Islet precursor cell (in vitro differentiated cells): ENCODE data around the gene NXNL1.
"Not testable (repeated sequence)": the region's sequence is repeated elsewhere in the genome, so short reads cannot be mapped to it uniquely, and the experiment has no call there.

Experiments
- DNase-seq: peaks from one replicate; pipeline ENCODE4 v3.0.0-alpha.2; 2018

NXNL1 gene, protein sequence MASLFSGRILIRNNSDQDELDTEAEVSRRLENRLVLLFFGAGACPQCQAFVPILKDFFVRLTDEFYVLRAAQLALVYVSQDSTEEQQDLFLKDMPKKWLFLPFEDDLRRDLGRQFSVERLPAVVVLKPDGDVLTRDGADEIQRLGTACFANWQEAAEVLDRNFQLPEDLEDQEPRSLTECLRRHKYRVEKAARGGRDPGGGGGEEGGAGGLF

DNA sequence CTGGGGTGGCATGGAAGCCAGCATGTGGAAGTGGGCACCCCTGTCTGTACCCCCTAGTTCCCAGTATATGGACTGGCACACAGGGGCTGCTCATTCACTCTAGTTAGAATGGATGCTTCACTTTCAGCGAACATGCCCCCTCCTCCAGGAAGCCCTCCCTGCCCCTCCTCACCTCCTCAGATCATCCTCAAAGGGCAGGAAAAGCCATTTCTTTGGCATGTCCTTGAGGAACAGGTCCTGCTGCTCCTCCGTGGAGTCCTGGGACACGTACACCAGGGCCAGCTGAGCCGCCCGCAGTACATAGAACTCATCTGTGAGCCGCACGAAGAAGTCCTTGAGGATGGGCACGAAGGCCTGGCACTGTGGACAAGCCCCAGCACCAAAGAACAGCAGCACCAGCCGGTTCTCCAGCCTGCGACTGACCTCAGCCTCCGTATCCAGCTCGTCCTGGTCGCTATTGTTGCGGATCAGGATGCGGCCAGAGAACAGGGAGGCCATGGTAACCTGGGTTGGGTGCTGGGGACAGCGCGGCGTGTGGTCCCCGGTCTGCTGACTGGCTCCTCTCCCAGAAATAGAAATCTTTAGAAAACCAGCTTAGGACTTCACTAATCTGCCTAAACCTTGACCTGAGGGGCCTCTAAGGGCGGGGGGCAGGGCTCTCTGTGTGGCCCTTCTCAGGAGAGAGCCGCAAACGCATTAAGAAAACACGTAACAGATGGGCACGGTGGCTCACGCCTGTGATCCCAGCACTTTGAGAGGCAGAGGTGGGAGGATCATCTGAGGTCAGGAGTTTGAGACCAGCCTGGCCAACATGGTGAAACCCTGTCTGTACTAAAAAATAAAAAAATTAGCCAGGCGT is at the start of gene NXNL1:
Gene NXNL1 (minus strand): TSS at position 555 of the 859 bp plus-strand sequence. CDS start 57 bp downstream, at position 498.
- DNase-seq = no peak

DNA sequence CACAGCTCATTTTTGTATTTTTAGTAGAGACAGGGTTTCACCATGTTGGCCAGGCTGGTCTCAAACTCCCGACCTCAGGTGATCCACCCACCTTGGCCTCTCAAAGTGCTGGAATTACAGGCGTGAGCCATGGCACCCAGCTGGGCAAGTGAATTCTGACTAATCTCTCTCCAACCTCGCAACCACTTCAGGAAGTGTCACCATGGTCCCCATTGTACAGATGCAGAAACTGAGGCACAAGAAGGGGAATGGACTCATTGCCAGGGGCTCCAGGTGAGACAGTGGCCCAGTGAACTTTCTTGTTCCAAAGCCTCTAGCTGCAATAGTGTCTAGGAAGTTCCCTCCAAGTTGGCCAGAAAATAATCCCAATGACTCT is 47.8 kb upstream of the NXNL1 start:
- not testable (repeated sequence) for DNase-seq

DNA sequence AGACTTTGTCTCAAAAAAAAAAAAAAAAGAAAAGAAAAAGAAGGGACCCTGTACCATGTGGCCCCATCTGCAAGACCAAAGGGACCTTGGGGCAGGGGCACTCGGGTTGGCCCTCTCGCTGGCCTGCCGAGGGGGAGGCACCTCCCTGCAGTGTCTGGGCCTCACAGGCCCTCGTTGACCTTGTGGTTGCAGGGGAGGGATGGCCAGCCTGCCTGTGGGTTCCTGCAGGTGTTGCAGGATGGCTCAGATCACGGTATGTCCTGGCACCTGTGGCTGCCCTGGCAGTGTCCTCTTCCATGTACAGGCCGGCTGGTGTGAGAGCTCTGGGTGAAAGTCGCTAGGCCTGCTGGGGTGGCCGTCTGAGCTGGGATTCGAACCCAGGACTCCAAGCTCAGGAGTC is 46.0 kb upstream of the NXNL1 start:
- no peak for DNase-seq

DNA sequence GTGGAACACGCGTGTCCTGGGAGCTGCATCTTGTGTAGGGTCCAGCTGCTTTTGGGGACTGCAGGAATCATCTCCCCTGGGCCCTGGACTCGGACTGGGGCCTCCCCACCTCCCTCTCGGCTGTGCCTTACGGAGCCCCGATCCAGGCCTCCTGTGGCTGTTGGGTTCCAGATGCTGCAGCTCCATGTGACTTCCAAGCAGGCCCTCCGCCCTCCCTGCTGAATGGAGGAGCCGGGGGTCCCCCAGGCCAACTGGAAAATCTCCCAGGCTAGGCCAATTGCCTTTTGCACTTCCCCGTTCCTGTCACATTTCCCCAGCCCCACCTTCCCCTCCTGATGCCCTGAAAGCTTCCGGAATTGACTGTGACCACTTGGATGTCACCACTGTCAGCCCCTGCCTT is 44.5 kb upstream of the NXNL1 start:
- no peak for DNase-seq

DNA sequence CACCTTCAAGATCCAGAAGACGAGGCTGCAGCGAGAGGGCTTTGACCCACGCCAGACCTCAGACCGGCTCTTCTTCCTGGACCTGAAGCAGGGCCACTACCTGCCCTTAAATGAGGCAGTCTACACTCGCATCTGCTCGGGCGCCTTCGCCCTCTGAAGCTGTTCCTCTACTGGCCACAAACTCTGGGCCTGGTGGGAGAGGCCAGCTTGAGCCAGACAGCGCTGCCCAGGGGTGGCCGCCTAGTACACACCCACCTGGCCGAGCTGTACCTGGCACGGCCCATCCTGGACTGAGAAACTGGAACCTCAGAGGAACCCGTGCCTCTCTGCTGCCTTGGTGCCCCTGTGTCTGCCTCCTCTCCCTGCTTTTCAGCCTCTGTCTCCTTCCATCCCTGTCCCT is 43.7 kb upstream of the NXNL1 start:
- DNase-seq = no peak

DNA sequence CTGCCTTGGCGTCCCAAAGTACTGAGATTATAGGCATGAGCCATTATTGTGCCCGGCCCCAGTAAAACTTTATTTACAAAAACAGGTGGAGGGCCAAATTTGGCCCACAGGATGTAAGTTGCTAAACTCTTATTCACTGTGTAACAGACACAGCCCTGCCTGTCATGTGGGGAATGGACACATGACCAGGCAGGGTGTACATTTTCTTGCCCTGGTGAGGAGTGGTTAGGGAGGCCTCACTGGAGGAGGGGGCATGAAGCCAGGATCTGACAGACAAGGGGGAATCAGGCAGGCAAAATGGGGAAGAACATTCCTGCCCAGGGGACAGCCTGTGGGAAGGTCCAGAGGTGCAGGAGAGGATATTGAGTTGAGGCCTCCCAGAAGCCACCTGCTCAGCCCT is 43.3 kb upstream of the NXNL1 start:
- DNase-seq = no peak

DNA sequence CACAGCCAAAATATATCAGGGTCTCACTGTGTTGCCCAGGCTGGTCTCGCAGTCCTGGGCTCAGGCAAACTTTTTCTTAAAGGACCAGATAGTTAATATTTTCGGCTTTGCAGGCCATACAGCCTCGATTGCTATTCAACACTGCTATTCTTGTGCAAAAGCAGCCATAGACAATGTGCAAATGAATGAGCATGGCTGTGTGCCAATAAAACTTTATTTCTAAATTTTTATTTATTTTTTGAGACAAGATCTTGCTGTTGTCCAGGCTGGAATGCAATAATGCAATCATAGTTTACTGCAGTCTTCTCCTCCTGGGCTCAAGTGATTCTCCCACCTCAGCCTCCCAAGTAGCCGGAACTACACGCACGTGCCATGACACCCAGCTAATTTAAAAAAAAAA is 42.5 kb upstream of the NXNL1 start:
- no peak for DNase-seq

DNA sequence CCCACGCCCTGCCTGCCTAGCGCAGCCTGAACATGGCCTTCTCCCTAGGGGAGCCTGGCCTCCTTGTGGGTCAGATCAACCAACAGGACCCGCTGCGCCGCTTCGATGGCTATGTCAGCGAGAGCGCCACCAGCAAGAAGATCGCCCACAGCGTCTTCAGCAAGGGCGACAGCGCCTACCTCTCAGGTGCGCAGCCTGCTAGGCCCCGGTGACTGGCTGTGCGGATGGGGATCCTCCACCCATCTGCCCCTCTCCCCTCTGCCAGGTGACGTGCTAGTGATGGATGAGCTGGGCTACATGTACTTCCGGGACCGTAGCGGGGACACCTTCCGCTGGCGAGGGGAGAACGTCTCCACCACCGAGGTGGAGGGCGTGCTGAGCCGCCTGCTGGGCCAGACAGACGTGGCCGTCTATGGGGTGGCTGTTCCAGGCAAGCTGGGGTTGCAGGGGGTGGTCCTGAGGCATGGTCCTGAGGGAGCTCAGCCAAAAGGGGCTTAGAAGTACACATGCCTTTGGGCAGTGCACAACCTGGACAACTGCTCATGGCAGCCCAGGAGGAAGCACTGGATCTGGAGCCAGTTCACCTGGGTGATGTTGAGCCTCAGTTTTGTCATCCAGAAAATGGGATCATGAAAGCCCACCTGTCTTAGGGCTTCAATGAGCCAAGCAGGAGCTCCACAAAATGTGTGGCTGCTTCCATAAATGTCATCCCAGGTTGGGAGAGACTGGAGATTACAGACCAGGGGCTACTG is 39.9 kb upstream of the NXNL1 start:
- no peak for DNase-seq

DNA sequence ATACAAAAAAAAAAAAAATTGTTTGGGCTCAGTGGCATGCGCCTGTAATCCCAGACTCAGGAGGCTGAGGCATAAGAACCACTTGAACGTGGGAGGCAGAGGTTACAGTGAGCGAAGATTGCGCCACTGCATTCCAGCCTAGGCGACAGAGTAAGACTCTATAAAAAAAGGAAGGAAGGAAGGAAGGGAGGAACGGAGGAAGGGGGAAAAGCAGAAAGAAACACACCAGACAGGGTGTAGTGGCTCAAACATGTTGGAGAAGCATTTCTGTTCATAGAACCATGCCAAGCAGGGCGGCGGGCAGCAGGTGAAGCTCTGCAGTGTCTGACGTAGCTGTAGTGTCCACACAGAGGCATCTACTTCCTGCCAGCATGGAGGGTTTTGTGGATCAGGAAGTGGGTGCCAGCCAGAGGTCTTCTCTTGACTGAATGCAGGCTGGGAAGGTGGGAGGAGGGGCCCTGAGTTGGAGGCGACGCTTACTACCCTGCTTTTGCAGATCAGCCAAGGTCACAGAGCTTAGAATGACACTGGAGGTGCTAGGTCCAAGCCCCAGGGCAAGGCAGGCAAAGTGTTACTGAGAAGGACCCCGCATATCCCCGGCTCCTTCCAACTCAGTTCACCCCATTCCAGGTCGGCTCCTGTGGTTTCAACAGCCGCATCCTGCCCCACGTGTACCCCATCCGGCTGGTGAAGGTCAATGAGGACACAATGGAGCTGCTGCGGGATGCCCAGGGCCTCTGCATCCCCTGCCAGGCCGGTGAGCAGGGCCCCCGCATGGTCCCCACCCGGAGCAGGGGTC is 39.1 kb upstream of the NXNL1 start:
- no peak for DNase-seq

DNA sequence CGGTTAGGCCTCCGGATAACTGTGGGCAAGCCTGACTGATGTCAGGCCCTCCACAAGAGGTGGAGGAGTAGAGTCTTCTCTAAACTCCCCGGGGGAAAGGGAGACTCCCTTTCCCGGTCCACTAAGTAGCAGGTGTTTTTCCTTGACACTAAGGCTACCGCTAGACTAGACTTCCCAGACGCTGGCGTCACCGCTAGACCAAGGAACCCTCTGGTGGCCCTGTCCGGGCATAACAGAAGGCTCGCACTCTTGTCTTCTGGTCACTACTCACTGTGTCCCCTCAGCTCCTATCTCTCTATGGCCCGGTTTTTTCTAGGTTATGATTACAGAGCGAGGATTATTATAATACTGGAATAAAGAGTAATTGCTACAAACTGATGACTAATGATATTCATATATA is 38.3 kb upstream of the NXNL1 start:
- DNase-seq = not testable (repeated sequence)

DNA sequence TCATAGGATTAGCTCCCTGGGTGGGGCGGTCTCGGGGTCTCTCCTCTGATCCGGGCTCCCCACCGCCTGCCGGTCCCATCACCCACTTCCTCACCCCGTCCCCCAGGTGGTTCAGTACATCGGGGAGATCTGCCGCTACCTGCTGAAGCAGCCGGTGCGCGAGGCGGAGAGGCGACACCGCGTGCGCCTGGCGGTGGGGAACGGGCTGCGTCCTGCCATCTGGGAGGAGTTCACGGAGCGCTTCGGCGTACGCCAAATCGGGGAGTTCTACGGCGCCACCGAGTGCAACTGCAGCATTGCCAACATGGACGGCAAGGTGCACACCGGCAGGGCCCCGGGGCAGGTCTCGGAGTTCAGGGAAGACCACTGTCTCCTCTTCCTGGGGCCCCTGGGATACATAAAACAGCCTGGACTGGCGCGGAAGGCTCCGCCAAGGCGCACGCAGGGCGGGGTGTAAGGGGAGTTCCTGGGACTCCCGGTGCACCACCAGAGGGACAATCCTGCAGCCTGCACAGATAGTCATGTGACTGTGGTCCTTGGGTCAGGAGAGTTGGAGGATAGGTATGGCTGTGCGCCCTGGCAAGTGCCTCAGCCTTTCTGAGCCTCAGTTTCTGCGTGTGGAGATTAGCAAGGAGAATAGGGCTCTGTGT is 36.5 kb upstream of the NXNL1 start:
- DNase-seq = no peak

DNA sequence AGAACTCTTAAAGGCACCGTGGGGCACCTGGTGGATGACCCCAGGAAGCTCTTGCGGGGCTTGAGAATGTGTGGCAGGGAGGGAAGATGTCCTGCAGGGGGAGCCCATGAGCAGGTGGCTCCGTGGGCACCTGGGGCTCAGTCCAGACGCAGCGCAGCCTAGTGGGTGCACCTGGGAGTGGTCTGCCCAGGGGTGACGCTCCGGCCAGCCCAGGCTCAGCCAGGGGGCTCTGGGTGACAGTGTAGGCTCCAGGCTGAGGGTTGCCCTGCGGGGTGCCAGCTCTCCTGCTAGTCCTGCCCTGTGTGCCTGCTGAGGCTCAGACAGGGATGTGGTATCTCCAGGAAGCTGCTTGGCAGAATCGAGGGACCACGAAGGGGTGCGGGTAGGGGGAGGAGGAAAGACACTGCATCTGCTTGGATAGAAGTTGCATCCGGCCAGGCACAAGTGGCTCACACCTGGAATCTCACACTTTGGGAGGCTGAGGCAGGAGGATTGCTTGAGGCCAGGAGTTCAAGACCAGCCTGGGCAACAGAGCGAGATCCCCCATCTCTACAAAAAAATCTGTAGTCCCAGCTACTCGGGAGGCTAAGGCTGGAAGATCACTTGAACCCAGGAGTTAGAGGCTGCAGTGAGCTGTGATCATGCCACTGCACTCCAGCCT is 35.7 kb upstream of the NXNL1 start:
- peak; percentile 87 for DNase-seq

DNA sequence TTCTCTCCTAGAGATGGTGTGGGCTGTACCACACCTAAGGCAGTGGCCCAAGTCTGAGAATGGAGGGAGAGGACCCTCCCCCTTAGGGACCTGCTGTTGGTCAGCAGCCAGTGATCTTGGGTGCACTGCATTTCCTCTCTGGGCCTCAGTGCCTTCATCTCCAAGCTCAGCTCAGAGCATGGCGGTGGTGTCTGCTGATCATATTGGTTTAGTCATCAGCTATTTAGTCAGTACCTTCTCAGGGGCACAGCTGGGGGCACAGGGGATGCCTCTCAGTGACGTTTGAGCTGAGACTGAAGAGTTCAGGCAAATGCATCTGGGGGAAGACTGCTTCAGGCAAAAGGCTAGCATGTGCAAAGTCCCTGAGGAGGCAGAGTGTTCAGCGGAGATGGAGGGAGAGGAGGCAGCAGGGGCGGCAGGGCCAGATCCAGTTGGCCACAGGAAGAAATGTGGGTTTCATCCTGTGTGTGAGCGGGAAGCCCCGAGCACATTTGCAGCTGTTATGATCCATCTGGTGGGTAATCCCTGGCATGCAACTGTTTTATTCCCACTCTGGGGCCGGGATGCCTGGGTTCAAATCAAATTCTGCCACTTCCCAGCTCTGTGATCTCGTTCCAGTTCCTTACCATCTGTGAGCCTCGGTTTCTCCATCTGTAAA is 35.0 kb upstream of the NXNL1 start:
- no peak for DNase-seq

DNA sequence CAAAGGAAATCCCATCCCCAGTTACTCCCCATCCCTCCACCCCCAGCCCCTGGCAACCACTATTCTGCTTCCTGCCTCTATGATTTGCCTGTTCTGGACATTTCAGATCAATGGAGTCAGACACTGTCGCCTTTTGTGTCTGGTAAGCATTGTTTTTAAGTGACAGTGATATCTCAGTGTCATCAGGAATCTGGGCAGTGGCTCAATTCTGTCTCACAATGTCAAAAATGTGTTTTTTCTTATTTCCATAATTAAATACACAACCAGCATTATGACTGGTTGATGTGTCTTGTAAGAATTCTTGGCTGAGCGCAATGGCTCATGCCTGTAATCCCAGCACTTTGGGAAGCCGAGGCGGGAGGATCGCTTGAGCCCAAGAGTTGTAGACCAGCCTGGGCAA is 30.6 kb upstream of the NXNL1 start:
- DNase-seq = no peak

DNA sequence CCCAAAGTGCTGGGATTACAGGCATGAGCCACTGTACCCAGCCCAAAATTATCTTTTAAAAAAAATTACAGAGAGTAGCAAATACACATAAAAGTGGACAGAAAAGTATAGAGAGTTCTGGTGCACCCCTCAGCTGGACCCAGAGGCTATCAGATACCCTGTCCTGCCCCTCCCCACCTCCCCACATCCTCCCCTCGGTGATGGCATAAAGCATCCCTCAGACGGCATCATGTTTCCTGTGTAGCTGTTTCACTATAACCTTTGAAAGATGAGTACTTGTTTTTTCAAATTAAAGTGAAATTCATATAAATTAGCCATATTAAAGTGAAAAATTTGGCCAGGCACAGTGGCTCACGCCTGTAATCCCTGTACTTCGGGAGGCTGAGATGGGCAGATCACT is 29.7 kb upstream of the NXNL1 start:
- no peak for DNase-seq

DNA sequence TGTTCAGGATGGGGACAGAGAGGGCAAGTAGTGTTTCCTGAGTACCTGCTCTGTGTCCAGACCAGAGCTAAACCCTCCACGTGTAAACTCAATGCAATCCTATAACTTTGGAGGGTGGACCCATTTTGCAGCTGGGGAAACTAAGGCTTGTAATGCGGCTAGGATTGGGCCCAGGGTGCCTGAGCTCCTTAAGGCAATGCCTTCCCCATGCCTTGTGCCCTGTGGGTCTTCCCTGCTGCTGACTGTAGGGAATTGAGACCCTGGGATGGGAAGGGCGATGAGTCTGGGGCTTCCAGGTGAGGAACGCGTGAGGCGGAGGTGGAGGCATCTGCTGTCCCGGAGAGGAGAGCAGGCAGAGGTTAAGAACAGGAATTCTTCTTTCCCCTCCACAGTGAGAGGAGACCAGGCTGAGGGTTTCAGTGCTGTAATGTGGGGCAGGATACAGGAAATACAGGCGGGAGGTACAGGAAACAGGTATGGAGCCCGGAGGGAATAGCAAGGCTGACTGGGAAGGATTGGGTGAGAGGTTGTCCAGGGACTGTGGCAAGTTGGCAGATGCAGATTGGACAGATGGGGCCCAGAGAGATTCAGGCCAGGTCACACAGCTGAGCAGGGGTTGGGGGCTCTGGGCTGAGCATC is 28.8 kb upstream of the NXNL1 start:
- DNase-seq = no peak

DNA sequence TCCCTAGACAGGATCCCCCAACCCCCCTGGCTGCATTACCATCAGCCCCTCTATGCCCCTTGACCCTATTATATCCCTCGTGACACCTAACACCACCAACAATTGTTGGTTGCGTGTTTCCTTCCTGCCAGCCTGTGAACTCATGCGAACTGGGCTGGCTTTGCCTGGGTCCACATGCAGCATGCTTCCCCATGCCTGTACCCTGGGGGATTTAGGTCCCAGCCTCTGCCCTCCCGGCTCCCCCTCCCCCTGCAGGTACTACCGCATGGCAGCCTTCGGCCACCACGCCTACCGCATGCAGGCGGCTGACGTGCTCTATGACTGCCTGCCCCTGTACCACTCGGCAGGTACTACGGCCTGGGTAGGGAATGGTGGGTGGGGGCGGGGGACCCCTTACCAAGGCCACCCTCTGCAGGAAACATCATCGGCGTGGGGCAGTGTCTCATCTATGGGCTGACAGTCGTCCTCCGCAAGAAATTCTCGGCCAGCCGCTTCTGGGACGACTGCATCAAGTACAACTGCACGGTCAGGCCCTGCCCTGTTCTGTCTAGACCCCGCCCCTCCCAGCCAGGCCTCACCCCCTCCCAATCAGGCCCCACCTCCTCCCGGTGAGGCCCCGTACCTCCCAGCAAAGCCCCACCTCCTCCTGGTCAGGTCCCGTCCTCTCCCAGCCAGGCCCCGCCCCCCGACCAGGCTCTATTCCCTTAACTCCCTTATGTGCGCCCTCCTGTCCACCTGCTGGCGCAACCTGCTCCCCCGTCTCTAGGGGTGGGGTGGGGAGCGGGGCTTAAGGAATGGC is 28.1 kb upstream of the NXNL1 start:
- DNase-seq = peak; percentile 98

DNA sequence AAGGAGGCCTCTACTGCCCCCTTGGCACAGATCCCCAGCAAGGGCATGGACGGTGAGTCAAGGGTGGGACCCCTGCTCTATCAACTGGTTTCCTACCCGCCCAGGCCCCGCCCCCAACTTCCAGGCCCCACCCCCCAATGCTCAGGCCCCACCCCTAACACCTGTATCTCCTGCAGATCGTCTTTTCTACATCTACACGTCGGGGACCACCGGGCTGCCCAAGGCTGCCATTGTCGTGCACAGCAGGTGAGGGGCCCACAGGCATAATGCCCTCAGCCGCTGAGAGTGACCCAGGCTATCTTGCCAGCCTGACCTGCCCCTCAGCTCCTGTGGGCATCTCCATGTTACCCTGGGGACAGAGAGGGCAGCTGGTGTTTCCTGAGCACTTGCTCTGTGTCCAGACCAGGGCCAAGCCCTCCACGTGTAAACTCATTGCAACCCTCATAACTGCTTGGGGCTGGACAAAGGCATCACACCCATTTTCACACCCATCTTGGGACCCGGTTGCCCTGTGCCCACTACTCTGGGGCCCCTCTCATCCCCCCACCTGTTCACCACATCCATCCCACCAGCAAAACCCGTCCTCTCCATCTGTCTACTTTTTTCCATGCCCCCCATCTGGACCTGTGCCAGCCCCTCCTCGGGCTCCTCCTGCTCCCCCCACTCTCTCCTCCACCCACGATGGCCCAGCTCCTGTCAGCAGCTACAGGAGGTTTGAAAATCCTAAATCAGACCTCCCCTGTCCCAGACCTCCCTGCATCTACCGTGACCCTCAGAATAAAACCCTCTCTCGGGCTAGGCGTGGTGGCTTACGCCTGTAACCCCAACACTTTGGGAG is 26.8 kb upstream of the NXNL1 start:
- no peak for DNase-seq
